Measurements from ENCODE around the gene RRBP1.

Gene RRBP1

GRCh38 chr20:17614812-17615644 lies 67.0 kb downstream of the RRBP1 start:
- CTCF ChIA-PET: interaction anchor here (0.9 to 3.5 kb wide), 6 partner anchors 9 to 283 kb away, joined by 3 to 19 read pairs (median 4); partner anchors contain the start of gene RRBP1
- POLR2A ChIA-PET: no interaction called here

DNA sequence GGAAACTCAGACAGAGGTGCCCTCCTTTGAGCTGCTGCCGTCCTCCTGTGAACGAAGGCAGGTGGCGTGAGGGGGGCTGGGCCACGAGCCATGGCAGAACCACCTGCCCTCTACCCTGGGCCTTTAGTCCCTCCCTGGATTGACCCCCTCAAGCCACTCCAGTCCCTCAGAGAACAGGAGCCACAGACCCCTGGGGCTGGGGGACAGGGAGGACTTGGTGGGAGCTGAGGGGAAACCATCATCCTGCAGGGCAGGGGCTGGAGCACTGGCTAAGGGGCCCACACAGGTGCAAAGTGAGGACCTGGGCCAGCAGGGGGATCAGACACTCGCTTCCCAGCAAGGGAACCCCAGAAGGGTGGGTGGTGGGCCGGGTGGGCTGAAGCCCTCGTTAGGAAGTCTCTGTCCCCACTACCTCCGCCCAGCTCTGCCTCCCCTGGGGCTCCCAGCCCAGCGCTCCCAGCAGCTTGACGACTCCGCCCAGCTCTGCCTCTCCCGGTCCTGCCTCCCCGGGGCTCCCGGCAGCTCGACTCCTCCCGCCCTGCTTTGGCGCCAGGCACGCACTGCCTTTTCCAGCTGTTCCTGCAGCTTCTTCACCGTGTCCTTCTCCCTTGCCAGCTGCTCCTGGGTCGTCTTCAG lies 67.7 kb downstream of the RRBP1 start:
- TF ChIP-seq, protein P1, sequence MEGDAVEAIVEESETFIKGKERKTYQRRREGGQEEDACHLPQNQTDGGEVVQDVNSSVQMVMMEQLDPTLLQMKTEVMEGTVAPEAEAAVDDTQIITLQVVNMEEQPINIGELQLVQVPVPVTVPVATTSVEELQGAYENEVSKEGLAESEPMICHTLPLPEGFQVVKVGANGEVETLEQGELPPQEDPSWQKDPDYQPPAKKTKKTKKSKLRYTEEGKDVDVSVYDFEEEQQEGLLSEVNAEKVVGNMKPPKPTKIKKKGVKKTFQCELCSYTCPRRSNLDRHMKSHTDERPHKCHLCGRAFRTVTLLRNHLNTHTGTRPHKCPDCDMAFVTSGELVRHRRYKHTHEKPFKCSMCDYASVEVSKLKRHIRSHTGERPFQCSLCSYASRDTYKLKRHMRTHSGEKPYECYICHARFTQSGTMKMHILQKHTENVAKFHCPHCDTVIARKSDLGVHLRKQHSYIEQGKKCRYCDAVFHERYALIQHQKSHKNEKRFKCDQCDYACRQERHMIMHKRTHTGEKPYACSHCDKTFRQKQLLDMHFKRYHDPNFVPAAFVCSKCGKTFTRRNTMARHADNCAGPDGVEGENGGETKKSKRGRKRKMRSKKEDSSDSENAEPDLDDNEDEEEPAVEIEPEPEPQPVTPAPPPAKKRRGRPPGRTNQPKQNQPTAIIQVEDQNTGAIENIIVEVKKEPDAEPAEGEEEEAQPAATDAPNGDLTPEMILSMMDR (IDR thresholded peaks at IDR 0.05; ENCODE audit: control extremely low read depth, extremely low read depth, low read depth, missing control alignments): no peak
- DNase-seq (ENCODE audit: extremely low spot score): no peak
- POLR2A ChIA-PET: no interaction called here
- CTCF ChIA-PET: interaction anchor here (1.1 to 1.2 kb wide), 2 partner anchors 12 to 20 kb away, joined by 4 read pairs; no protein-coding TSS in a partner anchor

More at GRCh38 chr20:17614812-17615644, 67.0 kb downstream of the RRBP1 start:
- TF ChIP-seq, protein P1 (IDR thresholded peaks at IDR 0.05; ENCODE audit: control extremely low read depth, extremely low read depth, low read depth, missing control alignments): no peak
- peak; percentile 10 for DNase-seq (ENCODE audit: extremely low spot score)

- peak; percentile 11 for DNase-seq (ENCODE audit: extremely low spot score)
- ChIA-PET CTCF (interaction anchor here (1.1 kb wide), 2 partner anchors 19 to 43 kb away, joined by 3 to 4 read pairs; no protein-coding TSS in a partner anchor), POLR2A (no interaction called here)
- TF ChIP-seq, protein P1 (IDR thresholded peaks at IDR 0.05; ENCODE audit: control extremely low read depth, extremely low read depth, low read depth, missing control alignments): no peak
These were observed 68.5 kb downstream of the RRBP1 start for GRCh38 chr20:17613328-17614175.

- no peak for DNase-seq (ENCODE audit: extremely low spot score)
- TF ChIP-seq, protein P1 (IDR thresholded peaks at IDR 0.05; ENCODE audit: control extremely low read depth, extremely low read depth, low read depth, missing control alignments): no peak
- ChIA-PET POLR2A (no interaction called here), CTCF (interaction anchor here (1.1 kb wide), 1 partner anchor 43 kb away, joined by 3 read pairs; no protein-coding TSS in a partner anchor)
These were observed 69.1 kb downstream of the RRBP1 start for GRCh38 chr20:17612992-17613327.

DNA sequence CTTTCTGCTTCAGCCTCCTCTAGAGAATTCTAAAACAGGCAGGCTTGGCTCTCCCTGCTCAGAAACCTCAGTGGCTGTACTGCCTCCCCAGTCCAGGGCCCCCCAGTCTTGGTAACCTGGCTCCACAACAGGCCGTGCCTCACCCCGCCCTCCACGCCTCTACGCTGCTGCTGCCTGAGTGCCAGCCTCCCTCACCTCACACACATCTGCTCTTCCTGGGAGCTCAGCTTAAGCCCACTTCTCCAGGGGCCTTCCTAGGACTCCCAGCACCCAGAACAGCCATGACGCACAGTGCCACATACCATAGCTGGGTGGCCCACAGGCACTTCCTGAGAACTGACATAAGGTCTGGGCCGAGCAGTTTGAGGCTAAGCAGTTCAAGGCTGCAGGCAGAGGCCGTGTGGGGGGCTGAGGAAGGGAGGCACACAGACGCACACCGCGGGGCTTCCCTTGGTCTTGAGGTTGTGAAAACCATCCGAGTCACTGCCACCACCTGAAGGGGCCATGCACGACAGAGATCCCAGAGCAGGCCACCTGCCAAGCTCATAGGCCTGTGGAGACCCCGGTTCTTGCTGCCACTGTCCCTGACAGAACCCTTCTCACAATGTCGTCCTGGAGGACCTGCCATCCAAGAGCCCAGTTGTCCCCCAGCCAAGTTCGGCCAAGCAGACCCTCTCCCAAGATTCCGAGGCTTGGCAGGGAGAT lies 69.6 kb downstream of the RRBP1 start:
- ChIA-PET POLR2A (no interaction called here), CTCF (interaction anchor here (1.1 kb wide), 1 partner anchor 42 kb away, joined by 3 read pairs; no protein-coding TSS in a partner anchor)
- DNase-seq (ENCODE audit: extremely low spot score): peak; percentile 12
- TF ChIP-seq, protein P1 (IDR thresholded peaks at IDR 0.05; ENCODE audit: control extremely low read depth, extremely low read depth, low read depth, missing control alignments): no peak
